Measurements from ENCODE around the gene KRT76.

Gene KRT76

GRCh38 chr12:52776913-52777395 is at the start of gene KRT76:
KRT76 (minus strand) TSS chr12:52777345; CDS start chr12:52777291, 54 bp downstream.
- no peak for DNase-seq (ENCODE audit: low spot score)

GRCh38 chr12:52825961-52826360 is 48.8 kb upstream of the KRT76 start:
- no peak for DNase-seq (ENCODE audit: low spot score)

- DNase-seq (ENCODE audit: low spot score) = no peak
Measured at GRCh38 chr12:52824741-52825410, 47.7 kb upstream of the KRT76 start.

- no peak for DNase-seq (ENCODE audit: low spot score)
Measured at GRCh38 chr12:52823761-52824450, 46.8 kb upstream of the KRT76 start.

GRCh38 chr12:52822771-52823510 is 45.8 kb upstream of the KRT76 start:
- no peak for DNase-seq (ENCODE audit: low spot score)

GRCh38 chr12:52821826-52822660 is 44.9 kb upstream of the KRT76 start:
- DNase-seq (ENCODE audit: low spot score) = peak; percentile 26

- no peak for DNase-seq (ENCODE audit: low spot score)
Measured at GRCh38 chr12:52821071-52821730, 44.1 kb upstream of the KRT76 start.

- DNase-seq (ENCODE audit: low spot score) = no peak
Measured at GRCh38 chr12:52820521-52820920, 43.4 kb upstream of the KRT76 start.

GRCh38 chr12:52819731-52820510 is 42.8 kb upstream of the KRT76 start:
- DNase-seq (ENCODE audit: low spot score) = no peak

GRCh38 chr12:52818887-52819420 is 41.8 kb upstream of the KRT76 start:
- DNase-seq (ENCODE audit: low spot score) = no peak

- no peak for DNase-seq (ENCODE audit: low spot score)
Measured at GRCh38 chr12:52818388-52818787, 41.2 kb upstream of the KRT76 start.

GRCh38 chr12:52817699-52818238 is 40.6 kb upstream of the KRT76 start:
- no peak for DNase-seq (ENCODE audit: low spot score)

GRCh38 chr12:52817003-52817698 is 40.0 kb upstream of the KRT76 start:
- DNase-seq (ENCODE audit: low spot score) = no peak

- no peak for DNase-seq (ENCODE audit: low spot score)
Measured at GRCh38 chr12:52815676-52816588, 38.8 kb upstream of the KRT76 start.

- DNase-seq (ENCODE audit: low spot score) = no peak
Measured at GRCh38 chr12:52815161-52815560, 38.0 kb upstream of the KRT76 start.

GRCh38 chr12:52814710-52815155 is 37.6 kb upstream of the KRT76 start:
- no peak for DNase-seq (ENCODE audit: low spot score)

GRCh38 chr12:52813885-52814709 is 37.0 kb upstream of the KRT76 start, which contains the start of gene KRT4:
KRT4 (minus strand) TSS chr12:52814116; CDS start chr12:52814058, 58 bp downstream.
- DNase-seq (ENCODE audit: low spot score) = peak; percentile 32
